Calu3 (cell line): ENCODE measurements around the gene PLEKHG4B. TPM values are rescaled to one million over a fixed set of nuclear protein-coding genes. Genes with fewer than 3 reads are reported as not detected.

Experiments
- BruUV-seq: library from RNA; stranded (reverse); fragments of 400-500 nt; replicated peaks from 2 replicates; lab custom pipeline; 2021; lab: Mats Ljungman, UMichigan
- CTCF ChIA-PET: fragments of 300-600 bp; sonication (Branson Sonifier 250); formaldehyde crosslinking; loops from one replicate; lab custom pipeline; 2022; ENCODE audit warnings: antibody characterized with exemption; lab: Charles Lee
- DNase-seq: peaks from one replicate; pipeline ENCODE4 v3.0.0; 2022
- H3K27ac Mint-ChIP-seq: one replicate; pipeline ENCODE4 v1.8.0; 2022; ENCODE audit warnings: mixed read lengths; ENCODE audit not compliant: unreplicated experiment
- H3K27me3 Mint-ChIP-seq: one replicate; pipeline ENCODE4 v1.8.0; 2022; ENCODE audit warnings: mixed read lengths; ENCODE audit not compliant: unreplicated experiment
- H3K36me3 Mint-ChIP-seq: one replicate; pipeline ENCODE4 v1.8.0; 2022; ENCODE audit warnings: mild to moderate bottlenecking, moderate library complexity, mixed read lengths; ENCODE audit not compliant: insufficient read depth, unreplicated experiment
- H3K4me1 Mint-ChIP-seq: one replicate; pipeline ENCODE4 v1.8.0; 2022; ENCODE audit warnings: mild to moderate bottlenecking, low read depth, mixed read lengths; ENCODE audit not compliant: unreplicated experiment
- H3K4me3 Mint-ChIP-seq: one replicate; pipeline ENCODE4 v1.8.0; 2022; ENCODE audit warnings: mild to moderate bottlenecking, low read depth, moderate library complexity, mixed read lengths; ENCODE audit not compliant: unreplicated experiment
- H3K9me3 Mint-ChIP-seq: one replicate; pipeline ENCODE4 v1.8.0; 2022; ENCODE audit warnings: low read depth, mixed read lengths; ENCODE audit not compliant: unreplicated experiment
- intact Hi-C: fragments of 100-400 bp; cut with micrococcal nuclease; formaldehyde crosslinking; loops from one replicate; pipeline ENCODE4 v1.10.0; 2022; ENCODE audit not compliant: unreplicated experiment
- total RNA-seq: library from RNA; stranded (reverse); gene quantifications from 2 replicates; pipeline ENCODE4 v1.2.3, GENCODE V29; 2022
- TF ChIP-seq, protein P1 (sequence below): fragments of 200-600 bp; IDR thresholded peaks from one replicate; pipeline ENCODE4 v1.8.0; 2022; ENCODE audit warnings: antibody characterized with exemption; ENCODE audit not compliant: unreplicated experiment

Gene PLEKHG4B
- total RNA-seq, 1 experiment from 2014 or later, result 1.7 TPM

DNA sequence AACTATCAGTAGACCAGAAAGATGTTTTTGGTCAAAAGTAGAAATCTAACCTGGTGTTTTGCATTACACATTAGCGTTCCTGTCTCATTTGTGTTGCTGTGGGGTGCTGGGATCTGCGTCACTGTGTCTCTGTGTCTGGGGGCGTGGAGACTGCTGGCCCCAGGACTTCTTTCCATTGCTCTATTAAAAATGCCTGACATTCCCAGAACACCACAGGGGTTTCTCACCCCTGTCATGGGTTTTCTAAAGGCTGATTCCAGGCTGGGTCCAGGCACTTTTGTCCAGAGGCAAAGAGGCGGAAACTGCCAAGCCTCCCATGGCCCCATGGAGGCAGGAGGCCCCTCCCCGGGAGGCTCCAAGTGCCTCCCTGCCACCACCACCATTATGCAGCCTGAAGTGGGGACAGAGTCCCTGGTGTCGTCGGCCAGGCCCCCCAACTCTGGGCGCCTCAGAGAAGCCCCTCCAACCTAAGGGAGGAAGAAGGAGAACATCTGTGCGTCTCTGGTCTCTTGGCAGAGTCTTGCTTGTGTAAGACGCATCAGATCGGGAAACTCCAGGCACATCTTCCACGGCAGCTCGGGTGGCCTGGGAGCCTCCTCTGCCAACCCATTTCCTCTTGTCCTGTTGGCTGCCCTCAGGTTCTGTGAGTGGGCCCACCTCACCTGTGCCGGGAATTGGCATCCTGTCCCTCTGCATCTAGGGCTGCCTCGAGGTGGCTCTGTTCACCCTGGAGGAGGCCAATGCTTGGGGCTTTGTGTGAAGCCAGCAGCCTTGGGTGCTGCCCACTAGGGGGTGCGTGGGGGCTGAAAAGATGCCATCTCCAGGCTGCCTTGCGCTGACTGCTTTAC is 13.8 kb upstream of the PLEKHG4B start:
- peak; percentile 77 for DNase-seq
- TF ChIP-seq, protein P1, sequence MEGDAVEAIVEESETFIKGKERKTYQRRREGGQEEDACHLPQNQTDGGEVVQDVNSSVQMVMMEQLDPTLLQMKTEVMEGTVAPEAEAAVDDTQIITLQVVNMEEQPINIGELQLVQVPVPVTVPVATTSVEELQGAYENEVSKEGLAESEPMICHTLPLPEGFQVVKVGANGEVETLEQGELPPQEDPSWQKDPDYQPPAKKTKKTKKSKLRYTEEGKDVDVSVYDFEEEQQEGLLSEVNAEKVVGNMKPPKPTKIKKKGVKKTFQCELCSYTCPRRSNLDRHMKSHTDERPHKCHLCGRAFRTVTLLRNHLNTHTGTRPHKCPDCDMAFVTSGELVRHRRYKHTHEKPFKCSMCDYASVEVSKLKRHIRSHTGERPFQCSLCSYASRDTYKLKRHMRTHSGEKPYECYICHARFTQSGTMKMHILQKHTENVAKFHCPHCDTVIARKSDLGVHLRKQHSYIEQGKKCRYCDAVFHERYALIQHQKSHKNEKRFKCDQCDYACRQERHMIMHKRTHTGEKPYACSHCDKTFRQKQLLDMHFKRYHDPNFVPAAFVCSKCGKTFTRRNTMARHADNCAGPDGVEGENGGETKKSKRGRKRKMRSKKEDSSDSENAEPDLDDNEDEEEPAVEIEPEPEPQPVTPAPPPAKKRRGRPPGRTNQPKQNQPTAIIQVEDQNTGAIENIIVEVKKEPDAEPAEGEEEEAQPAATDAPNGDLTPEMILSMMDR, result peak; percentile 69
- no peak overlapping the region for H3K27ac Mint-ChIP-seq
- peaks cover 76% of the 10 kb centered on the region for H3K27me3 Mint-ChIP-seq
- peaks cover 11% of the 10 kb centered on the region for H3K36me3 Mint-ChIP-seq
- H3K4me1 Mint-ChIP-seq, result peaks cover 21% of the 10 kb centered on the region
- H3K4me3 Mint-ChIP-seq, result no peak overlapping the region
- no peaks in the 10 kb centered on the region for H3K9me3 Mint-ChIP-seq
- BruUV-seq, result no TSS peak
- CTCF ChIA-PET, result interaction anchor here (0.9 kb wide), 1 partner anchor 110 kb away, joined by 5 read pairs; no protein-coding TSS in a partner anchor
- intact Hi-C loops, result no loop called here

DNA sequence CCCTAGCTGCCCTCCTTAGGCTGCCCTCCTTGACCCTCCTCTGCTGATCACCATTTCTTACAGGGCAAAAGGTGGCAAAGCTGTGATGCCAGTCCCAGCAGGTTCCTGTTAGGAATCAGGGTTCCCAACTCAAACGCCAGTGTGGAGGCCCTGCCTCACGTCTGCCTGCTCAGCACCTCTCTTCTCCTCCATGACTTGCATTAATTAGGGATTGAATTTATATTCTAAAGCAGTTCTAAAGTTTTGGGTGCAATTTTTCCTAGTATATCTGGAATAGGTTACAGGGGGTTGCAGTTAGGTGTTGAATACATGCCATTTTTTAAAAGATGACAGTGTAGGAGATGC is 13.2 kb upstream of the PLEKHG4B start:
- CTCF ChIA-PET, result interaction anchor here (0.9 kb wide), 1 partner anchor 110 kb away, joined by 5 read pairs; no protein-coding TSS in a partner anchor
- BruUV-seq, result no TSS peak
- TF ChIP-seq, protein P1, result no peak
- Mint-ChIP-seq H3K9me3 (no peaks in the 10 kb centered on the region), H3K36me3 (peaks cover 11% of the 10 kb centered on the region), H3K27me3 (peaks cover 74% of the 10 kb centered on the region), H3K27ac (no peak overlapping the region), H3K4me3 (no peak overlapping the region), H3K4me1 (peaks cover 22% of the 10 kb centered on the region)
- no peak for DNase-seq
- intact Hi-C loops, result no loop called here

DNA sequence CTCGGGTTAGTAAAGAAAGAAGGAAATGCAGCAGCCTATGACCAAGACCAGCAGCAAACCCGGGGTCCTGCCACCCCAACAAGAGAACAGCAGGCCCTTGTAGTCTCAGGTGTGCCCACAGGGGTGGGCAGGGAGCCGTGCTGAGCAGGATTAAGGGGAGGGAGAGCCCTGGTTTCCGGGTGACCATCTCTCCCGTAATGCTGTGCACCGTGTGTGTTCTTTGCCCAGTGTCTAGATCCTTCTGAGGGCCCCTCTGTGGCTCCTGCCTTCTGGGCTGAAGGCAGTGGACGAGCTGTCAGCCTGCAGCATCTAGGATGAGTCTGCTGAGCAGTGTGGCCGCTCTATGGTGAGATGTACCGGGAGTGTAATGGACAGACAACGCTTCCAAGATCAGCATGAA is 12.7 kb upstream of the PLEKHG4B start:
- TF ChIP-seq, protein P1, result no peak
- Mint-ChIP-seq H3K27me3 (peaks cover 69% of the 10 kb centered on the region), H3K4me3 (no peak overlapping the region), H3K36me3 (peaks cover 11% of the 10 kb centered on the region), H3K4me1 (peaks cover 22% of the 10 kb centered on the region), H3K27ac (no peak overlapping the region), H3K9me3 (no peaks in the 10 kb centered on the region)
- CTCF ChIA-PET, result interaction anchor here (0.9 kb wide), 1 partner anchor 109 kb away, joined by 5 read pairs; no protein-coding TSS in a partner anchor
- BruUV-seq, result no TSS peak
- intact Hi-C loops, result no loop called here
- no peak for DNase-seq

DNA sequence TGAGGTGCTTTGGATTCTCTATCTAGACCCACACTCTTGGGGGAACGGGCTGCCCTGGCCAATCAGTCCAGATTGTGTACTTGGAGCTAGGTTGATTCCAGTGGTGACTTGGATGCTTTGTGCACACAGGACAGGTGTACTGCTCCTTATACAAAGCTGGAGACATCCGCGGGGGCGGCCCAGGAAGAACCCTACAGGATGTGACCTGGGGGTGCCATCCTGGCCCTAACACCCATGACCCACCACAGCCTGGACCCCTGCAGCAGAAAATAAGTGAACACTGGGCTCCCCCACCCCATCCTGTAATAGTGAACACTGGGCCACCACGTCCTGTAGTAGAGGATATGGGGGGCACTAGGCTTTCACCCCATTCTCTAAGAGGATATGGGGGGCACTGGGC is 12.1 kb upstream of the PLEKHG4B start:
- CTCF ChIA-PET, result no interaction called here
- BruUV-seq, result no TSS peak
- H3K9me3 Mint-ChIP-seq, result no peaks in the 10 kb centered on the region

More for the DNA sequence above, 12.1 kb upstream of the PLEKHG4B start:
- TF ChIP-seq, protein P1, result no peak
- Mint-ChIP-seq H3K36me3 (peaks cover 11% of the 10 kb centered on the region), H3K4me3 (no peak overlapping the region), H3K27me3 (peaks cover 64% of the 10 kb centered on the region), H3K27ac (no peak overlapping the region), H3K4me1 (peaks cover 22% of the 10 kb centered on the region)
- intact Hi-C loops, result no loop called here
- no peak for DNase-seq
